HEK293 (cell line): ENCODE measurements around the gene BBS9.

Experiments
- BCL11B ChIP-seq: fragments of 450-650 bp; formaldehyde crosslinking; IDR thresholded peaks from 2 replicates; pipeline ENCODE4 v1.5.1; 2016; ENCODE audit warnings: low read depth, missing biosample characterization, missing genetic modification characterization
- CTCF ChIP-seq: fragments of 450-650 bp; formaldehyde crosslinking; IDR thresholded peaks from 2 replicates; pipeline ENCODE4 v1.5.1; 2016; ENCODE audit warnings: missing biosample characterization, missing genetic modification characterization
- GLI2 ChIP-seq: fragments of 450-650 bp; formaldehyde crosslinking; IDR thresholded peaks from 2 replicates; pipeline ENCODE4; 2017; ENCODE audit warnings: missing biosample characterization, missing genetic modification characterization, low read depth, borderline replicate concordance
- PATZ1 ChIP-seq: fragments of 450-650 bp; formaldehyde crosslinking; IDR thresholded peaks from 2 replicates; pipeline ENCODE4 v1.5.1; 2016; ENCODE audit warnings: missing biosample characterization, missing genetic modification characterization
- REST ChIP-seq: fragments of 450-650 bp; formaldehyde crosslinking; IDR thresholded peaks from 2 replicates; pipeline ENCODE4 v1.5.1; 2016; ENCODE audit warnings: missing biosample characterization, missing genetic modification characterization
- TCF7L2 ChIP-seq: IDR thresholded peaks from 2 replicates; pipeline ENCODE4 v1.6.1; 2011; ENCODE audit warnings: low read depth, mild to moderate bottlenecking, inconsistent platforms, low read length, moderate library complexity, borderline replicate concordance
- ZBTB20 ChIP-seq: fragments of 450-650 bp; formaldehyde crosslinking; IDR thresholded peaks from 2 replicates; pipeline ENCODE4 v1.5.1; 2016; ENCODE audit warnings: missing biosample characterization, missing genetic modification characterization
- ZNF112 ChIP-seq: fragments of 450-650 bp; formaldehyde crosslinking; IDR thresholded peaks from 2 replicates; pipeline ENCODE4 v1.5.0; 2017; ENCODE audit warnings: missing biosample characterization, missing genetic modification characterization
- ZNF114 ChIP-seq: fragments of 450-650 bp; formaldehyde crosslinking; IDR thresholded peaks from 2 replicates; pipeline ENCODE4 v1.5.0; 2017; ENCODE audit warnings: missing biosample characterization, missing genetic modification characterization
- ZNF24 ChIP-seq: fragments of 450-650 bp; formaldehyde crosslinking; IDR thresholded peaks from 2 replicates; pipeline ENCODE4 v1.5.1; 2016; ENCODE audit warnings: missing biosample characterization, missing genetic modification characterization
- ZNF302 ChIP-seq: fragments of 450-650 bp; formaldehyde crosslinking; IDR thresholded peaks from 2 replicates; pipeline ENCODE4 v1.5.1; 2016; ENCODE audit warnings: missing biosample characterization, missing genetic modification characterization, low read depth
- ZNF561 ChIP-seq: fragments of 450-650 bp; IDR thresholded peaks from 2 replicates; pipeline ENCODE4 v1.5.1; 2018; ENCODE audit warnings: missing biosample characterization, missing genetic modification characterization, borderline replicate concordance
- ZNF768 ChIP-seq: fragments of 450-650 bp; formaldehyde crosslinking; IDR thresholded peaks from 2 replicates; pipeline ENCODE4 v1.5.1; 2018; ENCODE audit warnings: missing biosample characterization, mild to moderate bottlenecking, missing genetic modification characterization

- no peak for TF ChIP-seq GLI2 (tag by site-specific recombination)
- no peak for TF ChIP-seq REST (tag by site-specific recombination)
- TF ChIP-seq ZNF114 (tag by site-specific recombination): no peak
- TF ChIP-seq CTCF (tag by site-specific recombination): no peak
- TF ChIP-seq ZNF561 (tag by site-specific recombination): no peak
- TF ChIP-seq ZBTB20: no peak
- no peak for TF ChIP-seq ZNF112 (tag by site-specific recombination)
- TF ChIP-seq TCF7L2: no peak
- TF ChIP-seq ZNF768: no peak
- TF ChIP-seq ZNF24 (tag by site-specific recombination): no peak
- no peak for TF ChIP-seq BCL11B
- no peak for TF ChIP-seq ZNF302 (tag by site-specific recombination)
- TF ChIP-seq PATZ1: no peak
These were observed 209.9 kb downstream of the BBS9 start for GRCh38 chr7:33339074-33339790.
